Measurements from ENCODE around the gene ALOX15B.

DNA sequence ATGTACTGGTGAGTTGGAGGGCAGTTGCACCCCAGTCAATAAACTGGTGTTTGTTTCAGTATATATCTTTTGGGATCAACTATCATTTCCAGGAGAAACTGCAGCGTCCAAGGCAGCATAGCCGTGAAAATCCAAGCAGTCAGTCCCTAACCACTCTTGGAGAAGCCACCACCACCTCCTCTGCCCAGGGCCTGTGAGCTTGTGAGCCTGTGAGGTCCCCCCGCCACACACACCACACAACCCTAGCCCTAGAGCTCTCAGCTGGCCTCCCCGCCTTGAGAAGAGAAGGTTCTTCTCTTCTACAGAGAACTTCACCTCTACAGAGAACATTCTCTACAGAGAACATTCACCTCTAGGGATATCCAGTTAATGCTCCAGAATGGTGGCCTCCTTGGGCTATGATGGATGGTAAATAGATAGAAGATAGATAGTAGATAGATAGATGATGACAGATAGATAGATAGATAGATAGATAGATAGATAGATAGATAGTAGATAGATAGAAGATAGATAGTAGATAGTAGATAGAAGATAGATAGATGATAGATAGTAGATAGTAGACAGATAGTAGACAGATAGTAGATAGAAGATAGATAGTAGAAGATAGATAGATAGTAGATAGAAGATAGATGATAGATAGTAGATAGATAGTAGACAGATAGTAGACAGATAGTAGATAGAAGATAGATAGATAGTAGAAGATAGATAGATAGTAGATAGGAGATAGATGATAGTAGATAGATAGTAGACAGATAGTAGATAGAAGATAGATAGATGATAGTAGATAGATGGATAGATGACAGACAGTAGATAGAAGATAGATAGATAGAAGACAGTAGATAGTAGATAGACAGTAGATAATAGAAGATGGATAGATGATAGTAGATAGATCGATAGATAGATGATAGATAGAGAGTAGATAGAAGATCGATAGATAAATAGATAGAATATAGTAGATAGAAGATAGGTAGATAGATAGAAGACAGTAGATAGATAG lies 13.7 kb downstream of the ALOX15B start:
- TF ChIP-seq, protein P1, sequence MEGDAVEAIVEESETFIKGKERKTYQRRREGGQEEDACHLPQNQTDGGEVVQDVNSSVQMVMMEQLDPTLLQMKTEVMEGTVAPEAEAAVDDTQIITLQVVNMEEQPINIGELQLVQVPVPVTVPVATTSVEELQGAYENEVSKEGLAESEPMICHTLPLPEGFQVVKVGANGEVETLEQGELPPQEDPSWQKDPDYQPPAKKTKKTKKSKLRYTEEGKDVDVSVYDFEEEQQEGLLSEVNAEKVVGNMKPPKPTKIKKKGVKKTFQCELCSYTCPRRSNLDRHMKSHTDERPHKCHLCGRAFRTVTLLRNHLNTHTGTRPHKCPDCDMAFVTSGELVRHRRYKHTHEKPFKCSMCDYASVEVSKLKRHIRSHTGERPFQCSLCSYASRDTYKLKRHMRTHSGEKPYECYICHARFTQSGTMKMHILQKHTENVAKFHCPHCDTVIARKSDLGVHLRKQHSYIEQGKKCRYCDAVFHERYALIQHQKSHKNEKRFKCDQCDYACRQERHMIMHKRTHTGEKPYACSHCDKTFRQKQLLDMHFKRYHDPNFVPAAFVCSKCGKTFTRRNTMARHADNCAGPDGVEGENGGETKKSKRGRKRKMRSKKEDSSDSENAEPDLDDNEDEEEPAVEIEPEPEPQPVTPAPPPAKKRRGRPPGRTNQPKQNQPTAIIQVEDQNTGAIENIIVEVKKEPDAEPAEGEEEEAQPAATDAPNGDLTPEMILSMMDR (IDR thresholded peaks at IDR 0.05) = no peak
- TF ChIP-seq POLR2AphosphoS5 (IDR thresholded peaks at IDR 0.05) (no peak), POLR2A (IDR thresholded peaks at IDR 0.05) (no peak), EP300 (IDR thresholded peaks at IDR 0.05) (no peak)

All from upper lobe of left lung (tissue), 4 donors.